ENCODE data around the gene AEBP1. TPM values are rescaled to one million over a fixed set of nuclear protein-coding genes. Genes with fewer than 3 reads are reported as not detected.

AEBP1 gene
- total RNA-seq, 1 experiment from 2014 or later = 50.8 TPM

- Mint-ChIP-seq H3K4me3 (no peak overlapping the region), H3K27ac (no peak overlapping the region), H3K36me3 (no peaks in the 10 kb centered on the region), H3K9me3 (no peaks in the 10 kb centered on the region), H3K27me3 (ENCODE audit: low read depth) (peaks cover 9% of the 10 kb centered on the region), H3K4me1 (0 out of 2 replicates have a peak, but pooled peaks cover 3% of the 10 kb centered on the region)
- CTCF ChIA-PET = no interaction called here
- TF ChIP-seq ETV6 (CRISPR knock-in tag; IDR thresholded peaks at IDR 0.05) = no peak
- no peak for TF ChIP-seq CREM (CRISPR knock-in tag; IDR thresholded peaks at IDR 0.05)
- TF ChIP-seq SMAD4 (CRISPR knock-in tag; IDR thresholded peaks at IDR 0.05) = no peak
- TF ChIP-seq SMAD3 (CRISPR knock-in tag; IDR thresholded peaks at IDR 0.05; ENCODE audit: borderline replicate concordance) = no peak
- no peak for TF ChIP-seq NR2C2 (CRISPR knock-in tag; IDR thresholded peaks at IDR 0.05)
- no peak for TF ChIP-seq MXD4 (CRISPR knock-in tag; IDR thresholded peaks at IDR 0.05; ENCODE audit: borderline replicate concordance)
- TF ChIP-seq CREB1 (CRISPR knock-in tag; IDR thresholded peaks at IDR 0.05) = no peak
- no peak for TF ChIP-seq FOXP1 (CRISPR knock-in tag; IDR thresholded peaks at IDR 0.05; ENCODE audit: borderline replicate concordance)
- ATAC-seq = no peak
- DNase-seq (ENCODE audit: low spot score) = no peak
- POLR2A ChIA-PET = no interaction called here
These were observed 7.7 kb upstream of the AEBP1 start for GRCh38 chr7:44096326-44096881.

- POLR2A ChIA-PET = no interaction called here
- H3K27ac Mint-ChIP-seq = no peak overlapping the region
- TF ChIP-seq ELF4 (CRISPR knock-in tag; IDR thresholded peaks at IDR 0.05; ENCODE audit: low read depth) (no peak), CREM (CRISPR knock-in tag; IDR thresholded peaks at IDR 0.05) (no peak), SMAD4 (CRISPR knock-in tag; IDR thresholded peaks at IDR 0.05) (no peak), ZNF138 (CRISPR knock-in tag; conservative IDR thresholded peaks at IDR 0.05) (no peak), PREB (CRISPR knock-in tag; IDR thresholded peaks at IDR 0.05; ENCODE audit: borderline replicate concordance) (no peak), ZNF423 (CRISPR knock-in tag; IDR thresholded peaks at IDR 0.05) (no peak)
- no peak for ATAC-seq
- H3K4me1 Mint-ChIP-seq = 0 out of 2 replicates have a peak, but pooled peaks cover 3% of the 10 kb centered on the region
- DNase-seq (ENCODE audit: low spot score) = no peak
- CTCF ChIA-PET = interaction anchor here (0.6 kb wide), 2 partner anchors 27 to 334 kb away, joined by 3 to 12 read pairs; no protein-coding TSS in a partner anchor
- H3K4me3 Mint-ChIP-seq = no peak overlapping the region
- H3K9me3 Mint-ChIP-seq = no peaks in the 10 kb centered on the region
- H3K27me3 Mint-ChIP-seq (ENCODE audit: low read depth) = peaks cover 12% of the 10 kb centered on the region
- H3K36me3 Mint-ChIP-seq = no peaks in the 10 kb centered on the region
These were observed 6.8 kb upstream of the AEBP1 start for GRCh38 chr7:44097064-44097932.

- peaks cover 5% of the 10 kb centered on the region for H3K4me1 Mint-ChIP-seq
- no peaks in the 10 kb centered on the region for H3K36me3 Mint-ChIP-seq
- DNase-seq (ENCODE audit: low spot score) (no peak), ATAC-seq (no peak)
- ChIA-PET CTCF (interaction anchor here (1.0 to 1.8 kb wide), 2 partner anchors 13 to 26 kb away, joined by 3 to 5 read pairs; no protein-coding TSS in a partner anchor), POLR2A (interaction anchor here (1.3 kb wide), 1 partner anchor 116 kb away, joined by 3 read pairs; no protein-coding TSS in a partner anchor)
- H3K27ac Mint-ChIP-seq = no peak overlapping the region
- TF ChIP-seq GABPB1 (CRISPR knock-in tag; IDR thresholded peaks at IDR 0.05) = peak; percentile 21; the same call in 1 of the 2 replicates
- TF ChIP-seq CBFB (CRISPR knock-in tag; IDR thresholded peaks at IDR 0.05; ENCODE audit: low read depth) = no peak
- H3K27me3 Mint-ChIP-seq (ENCODE audit: low read depth) = peaks cover 21% of the 10 kb centered on the region
- H3K9me3 Mint-ChIP-seq = no peaks in the 10 kb centered on the region
- H3K4me3 Mint-ChIP-seq = no peak overlapping the region
These were observed 5.8 kb upstream of the AEBP1 start for GRCh38 chr7:44098092-44099068.

GRCh38 chr7:44099669-44100068 lies 4.5 kb upstream of the AEBP1 start:
- ChIA-PET POLR2A (interaction anchor here (1.3 kb wide), 1 partner anchor 115 kb away, joined by 3 read pairs; no protein-coding TSS in a partner anchor), CTCF (interaction anchor here (1.8 kb wide), 1 partner anchor 27 kb away, joined by 5 read pairs; no protein-coding TSS in a partner anchor)
- Mint-ChIP-seq H3K36me3 (no peaks in the 10 kb centered on the region), H3K27me3 (ENCODE audit: low read depth) (peaks cover 24% of the 10 kb centered on the region), H3K4me1 (peaks cover 7% of the 10 kb centered on the region), H3K9me3 (no peaks in the 10 kb centered on the region), H3K4me3 (no peak overlapping the region), H3K27ac (no peak overlapping the region)
- no peak for TF ChIP-seq TCF7 (CRISPR knock-in tag; IDR thresholded peaks at IDR 0.05; ENCODE audit: low read depth)
- TF ChIP-seq NR2C2 (CRISPR knock-in tag; IDR thresholded peaks at IDR 0.05) = no peak
- TF ChIP-seq ZNF423 (CRISPR knock-in tag; IDR thresholded peaks at IDR 0.05) = no peak
- no peak for TF ChIP-seq ATF2 (CRISPR knock-in tag; IDR thresholded peaks at IDR 0.05; ENCODE audit: borderline replicate concordance, low read depth)
- TF ChIP-seq TP53 (CRISPR knock-in tag; IDR thresholded peaks at IDR 0.05) = no peak
- no peak for TF ChIP-seq ZNF671 (CRISPR knock-in tag; IDR thresholded peaks at IDR 0.05)
- ATAC-seq = no peak
- no peak for DNase-seq (ENCODE audit: low spot score)

Data from WTC11 (cell line).